GM18499 (cell line): ENCODE results near the gene KRTAP16-1.
"Not testable (repeated sequence)": the region's sequence is repeated elsewhere in the genome, so short reads cannot be mapped to it uniquely, and the experiment has no call there.

Experiments used
- ATAC-seq: cut with Tn5 transposase; IDR thresholded peaks from one replicate; pipeline ENCODE4 v1.9.1; 2021; ENCODE audit warnings: moderate number of reproducible peaks; ENCODE audit not compliant: insufficient read depth, unreplicated experiment

KRTAP16-1 gene

GRCh38 chr17:41304091-41304490, 5.0 kb downstream of the KRTAP16-1 start:
- ATAC-seq = no peak

- no peak for ATAC-seq
Observed at GRCh38 chr17:41302981-41303380, 6.1 kb downstream of the KRTAP16-1 start.

- no peak for ATAC-seq
Observed at GRCh38 chr17:41301916-41302901, 6.9 kb downstream of the KRTAP16-1 start, which contains the start of gene KRTAP29-1. Gene KRTAP29-1, minus strand, starts transcription at chr17:41302851. Its CDS starts 0 bp downstream, at chr17:41302851.

- ATAC-seq = no peak
Observed at GRCh38 chr17:41301204-41301790, 7.8 kb downstream of the KRTAP16-1 start.

GRCh38 chr17:41298458-41299135, 10.5 kb downstream of the KRTAP16-1 start:
- no peak for ATAC-seq

- ATAC-seq = no peak
Observed at GRCh38 chr17:41296846-41297245, 12.3 kb downstream of the KRTAP16-1 start.

GRCh38 chr17:41294016-41294415, 15.1 kb downstream of the KRTAP16-1 start:
- no peak for ATAC-seq

GRCh38 chr17:41287050-41287449, 22.1 kb downstream of the KRTAP16-1 start:
- ATAC-seq = no peak

- ATAC-seq = no peak
Observed at GRCh38 chr17:41284546-41284945, 24.6 kb downstream of the KRTAP16-1 start.

- no peak for ATAC-seq
Observed at GRCh38 chr17:41284043-41284442, 25.1 kb downstream of the KRTAP16-1 start.

- ATAC-seq = no peak
Observed at GRCh38 chr17:41278176-41278955, 30.7 kb downstream of the KRTAP16-1 start.

GRCh38 chr17:41275648-41276190, 33.4 kb downstream of the KRTAP16-1 start, which contains the start of gene KRTAP9-7:
Gene KRTAP9-7, plus strand, starts transcription at chr17:41275698. Its CDS starts 0 bp downstream, at chr17:41275698.
- not testable (repeated sequence) for ATAC-seq

GRCh38 chr17:41271858-41272257, 37.3 kb downstream of the KRTAP16-1 start:
- ATAC-seq = no peak

GRCh38 chr17:41271323-41271722, 37.8 kb downstream of the KRTAP16-1 start:
- ATAC-seq = not testable (repeated sequence)

GRCh38 chr17:41267711-41268110, 41.4 kb downstream of the KRTAP16-1 start:
- ATAC-seq = no peak

GRCh38 chr17:41265078-41265477, 44.0 kb downstream of the KRTAP16-1 start, which contains the start of gene KRTAP9-6:
Gene KRTAP9-6, plus strand, starts transcription at chr17:41265378. Its CDS starts 0 bp downstream, at chr17:41265378.
- no peak for ATAC-seq

GRCh38 chr17:41264599-41264998, 44.5 kb downstream of the KRTAP16-1 start:
- no peak for ATAC-seq

GRCh38 chr17:41263212-41263611, 45.9 kb downstream of the KRTAP16-1 start:
- ATAC-seq = no peak

- ATAC-seq = no peak
Observed at GRCh38 chr17:41258406-41258805, 50.7 kb downstream of the KRTAP16-1 start.
